Measurements from ENCODE around the gene CAP2.

DNA sequence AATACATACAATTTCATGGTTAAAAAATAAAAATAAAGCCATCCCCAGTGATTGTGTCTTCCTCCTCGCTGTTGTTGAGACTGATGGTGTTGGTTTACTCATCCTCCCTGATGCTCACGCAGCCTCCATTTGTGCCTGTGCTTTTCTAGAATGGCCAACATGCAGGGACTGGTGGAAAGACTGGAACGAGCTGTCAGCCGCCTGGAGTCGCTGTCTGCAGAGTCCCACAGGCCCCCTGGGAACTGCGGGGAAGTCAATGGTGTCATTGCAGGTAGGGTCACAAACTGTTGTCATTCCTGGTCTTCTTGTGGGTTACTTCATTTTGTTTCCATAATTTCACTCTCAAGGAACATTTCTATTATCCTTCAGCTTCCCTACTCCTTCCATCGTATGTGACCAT is 28.0 kb downstream of the CAP2 start:
- TF ChIP-seq POLR2A (IDR thresholded peaks at IDR 0.05) = no peak
- TF ChIP-seq, protein P1, sequence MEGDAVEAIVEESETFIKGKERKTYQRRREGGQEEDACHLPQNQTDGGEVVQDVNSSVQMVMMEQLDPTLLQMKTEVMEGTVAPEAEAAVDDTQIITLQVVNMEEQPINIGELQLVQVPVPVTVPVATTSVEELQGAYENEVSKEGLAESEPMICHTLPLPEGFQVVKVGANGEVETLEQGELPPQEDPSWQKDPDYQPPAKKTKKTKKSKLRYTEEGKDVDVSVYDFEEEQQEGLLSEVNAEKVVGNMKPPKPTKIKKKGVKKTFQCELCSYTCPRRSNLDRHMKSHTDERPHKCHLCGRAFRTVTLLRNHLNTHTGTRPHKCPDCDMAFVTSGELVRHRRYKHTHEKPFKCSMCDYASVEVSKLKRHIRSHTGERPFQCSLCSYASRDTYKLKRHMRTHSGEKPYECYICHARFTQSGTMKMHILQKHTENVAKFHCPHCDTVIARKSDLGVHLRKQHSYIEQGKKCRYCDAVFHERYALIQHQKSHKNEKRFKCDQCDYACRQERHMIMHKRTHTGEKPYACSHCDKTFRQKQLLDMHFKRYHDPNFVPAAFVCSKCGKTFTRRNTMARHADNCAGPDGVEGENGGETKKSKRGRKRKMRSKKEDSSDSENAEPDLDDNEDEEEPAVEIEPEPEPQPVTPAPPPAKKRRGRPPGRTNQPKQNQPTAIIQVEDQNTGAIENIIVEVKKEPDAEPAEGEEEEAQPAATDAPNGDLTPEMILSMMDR (IDR thresholded peaks at IDR 0.05) = no peak
